HCT116 (cell line): ENCODE measurements around the gene PIP4K2A.

Experiments used
- EZH2 ChIP-seq: fragments of 200-600 bp; sonication (generic); IDR thresholded peaks from 2 replicates; pipeline ENCODE4 v1.6.1; 2017; ENCODE audit warnings: antibody characterized with exemption, mixed run types
- EZH2phosphoT487 ChIP-seq: fragments of 200-600 bp; IDR thresholded peaks from 2 replicates; pipeline ENCODE4 v1.6.1; 2018; ENCODE audit warnings: antibody characterized with exemption, borderline replicate concordance
- POLR2A ChIP-seq: IDR thresholded peaks from 2 replicates; pipeline ENCODE4 v1.7.0; 2011; ENCODE audit warnings: borderline replicate concordance; ENCODE audit not compliant: insufficient read depth, insufficient read length; ENCODE audit errors: extremely low read depth
- POLR2AphosphoS5 ChIP-seq: IDR thresholded peaks from 2 replicates; pipeline ENCODE4 v1.6.1; 2011; ENCODE audit warnings: mild to moderate bottlenecking, low read depth, low read length, moderate library complexity
- RAD21 ChIP-seq: IDR thresholded peaks from 2 replicates; pipeline ENCODE4 v1.6.1; 2012; ENCODE audit warnings: low read depth, mild to moderate bottlenecking
- TCF7L2 ChIP-seq: IDR thresholded peaks from 2 replicates; pipeline ENCODE4 v1.7.0; 2011; ENCODE audit warnings: borderline replicate concordance, inconsistent platforms; ENCODE audit not compliant: insufficient read depth, insufficient read length; ENCODE audit errors: extremely low read depth
- YY1 ChIP-seq: IDR thresholded peaks from 2 replicates; pipeline ENCODE4 v1.6.1; 2011; ENCODE audit warnings: low read length, low read depth, moderate library complexity, mild to moderate bottlenecking; ENCODE audit not compliant: insufficient replicate concordance; ENCODE audit errors: extremely low read depth
- ZBTB33 ChIP-seq: IDR thresholded peaks from 2 replicates; pipeline ENCODE4 v1.6.1; 2011; ENCODE audit warnings: mild to moderate bottlenecking, low read length, moderate library complexity; ENCODE audit not compliant: insufficient replicate concordance; ENCODE audit errors: extremely low read depth
- TF ChIP-seq, protein P1 (sequence below), 3 experiments: fragments of 200-600 bp in 1 of 3; sonication (generic) in 1 of 3; IDR thresholded peaks in 2 of 3; conservative IDR thresholded peaks in 1 of 3; 2 replicates each; pipeline ENCODE4 v1.5.1; 2012 to 2017; ENCODE audit warnings: low read depth in 2 of 3, low read length in 2 of 3, antibody characterized with exemption in 1 of 3, borderline replicate concordance in 1 of 3, control low read depth in 1 of 3, mild to moderate bottlenecking in 1 of 3, mixed read lengths in 1 of 3, mixed run types in 1 of 3, moderate library complexity in 1 of 3; ENCODE audit not compliant: insufficient read depth in 1 of 3

DNA sequence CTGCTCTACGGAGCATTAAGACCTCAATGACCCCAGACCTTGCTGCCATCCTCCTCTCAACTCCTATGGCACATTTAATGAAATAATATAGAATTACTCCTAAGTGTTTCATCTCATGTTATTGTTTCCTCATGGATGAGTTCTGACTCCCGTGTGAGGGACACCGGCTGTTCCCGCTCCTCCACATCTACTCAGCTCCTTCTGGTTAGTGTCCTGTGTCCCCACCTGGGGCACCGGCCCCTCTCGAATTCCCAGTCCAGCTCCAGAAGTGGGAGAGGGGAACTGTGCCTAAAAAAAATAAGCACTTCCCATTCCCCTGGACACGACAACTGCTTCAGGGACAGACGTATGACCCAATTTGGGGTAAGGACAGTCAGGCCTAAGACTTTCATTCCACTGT, 58.3 kb downstream of the PIP4K2A start:
- TF ChIP-seq, protein P1, sequence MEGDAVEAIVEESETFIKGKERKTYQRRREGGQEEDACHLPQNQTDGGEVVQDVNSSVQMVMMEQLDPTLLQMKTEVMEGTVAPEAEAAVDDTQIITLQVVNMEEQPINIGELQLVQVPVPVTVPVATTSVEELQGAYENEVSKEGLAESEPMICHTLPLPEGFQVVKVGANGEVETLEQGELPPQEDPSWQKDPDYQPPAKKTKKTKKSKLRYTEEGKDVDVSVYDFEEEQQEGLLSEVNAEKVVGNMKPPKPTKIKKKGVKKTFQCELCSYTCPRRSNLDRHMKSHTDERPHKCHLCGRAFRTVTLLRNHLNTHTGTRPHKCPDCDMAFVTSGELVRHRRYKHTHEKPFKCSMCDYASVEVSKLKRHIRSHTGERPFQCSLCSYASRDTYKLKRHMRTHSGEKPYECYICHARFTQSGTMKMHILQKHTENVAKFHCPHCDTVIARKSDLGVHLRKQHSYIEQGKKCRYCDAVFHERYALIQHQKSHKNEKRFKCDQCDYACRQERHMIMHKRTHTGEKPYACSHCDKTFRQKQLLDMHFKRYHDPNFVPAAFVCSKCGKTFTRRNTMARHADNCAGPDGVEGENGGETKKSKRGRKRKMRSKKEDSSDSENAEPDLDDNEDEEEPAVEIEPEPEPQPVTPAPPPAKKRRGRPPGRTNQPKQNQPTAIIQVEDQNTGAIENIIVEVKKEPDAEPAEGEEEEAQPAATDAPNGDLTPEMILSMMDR (IDR thresholded peaks at IDR 0.05 in 2 of 3, conservative IDR thresholded peaks at IDR 0.05 in 1 of 3; ENCODE audit: borderline replicate concordance in 1 of 3, insufficient read depth in 1 of 3, low read depth in 2 of 3, low read length in 2 of 3) = no peak
- no peak for TF ChIP-seq TCF7L2
- no peak for TF ChIP-seq POLR2AphosphoS5
- TF ChIP-seq EZH2phosphoT487 = no peak
- TF ChIP-seq RAD21 = no peak
- TF ChIP-seq EZH2 = no peak
- TF ChIP-seq YY1 = no peak
- no peak for TF ChIP-seq POLR2A
- TF ChIP-seq ZBTB33 = no peak
